A673 (cell line): ENCODE results near the gene SLC2A9.

ENCODE experiments used
- EZH2 ChIP-seq: fragments of 200-600 bp; sonication (generic); IDR thresholded peaks from 2 replicates; pipeline ENCODE4 v1.6.1; 2017; ENCODE audit warnings: borderline replicate concordance, low read depth, mild to moderate bottlenecking, mixed read lengths, antibody characterized with exemption, low read length; ENCODE audit not compliant: poor library complexity, severe bottlenecking
- TF ChIP-seq, protein P1 (sequence below): fragments of 300-800, 200-600 bp; sonication (generic); conservative IDR thresholded peaks from 2 replicates; pipeline ENCODE4 v1.5.1; 2017; ENCODE audit warnings: low read depth, mild to moderate bottlenecking, antibody characterized with exemption, low read length, moderate library complexity, mixed read lengths

- TF ChIP-seq, protein P1, sequence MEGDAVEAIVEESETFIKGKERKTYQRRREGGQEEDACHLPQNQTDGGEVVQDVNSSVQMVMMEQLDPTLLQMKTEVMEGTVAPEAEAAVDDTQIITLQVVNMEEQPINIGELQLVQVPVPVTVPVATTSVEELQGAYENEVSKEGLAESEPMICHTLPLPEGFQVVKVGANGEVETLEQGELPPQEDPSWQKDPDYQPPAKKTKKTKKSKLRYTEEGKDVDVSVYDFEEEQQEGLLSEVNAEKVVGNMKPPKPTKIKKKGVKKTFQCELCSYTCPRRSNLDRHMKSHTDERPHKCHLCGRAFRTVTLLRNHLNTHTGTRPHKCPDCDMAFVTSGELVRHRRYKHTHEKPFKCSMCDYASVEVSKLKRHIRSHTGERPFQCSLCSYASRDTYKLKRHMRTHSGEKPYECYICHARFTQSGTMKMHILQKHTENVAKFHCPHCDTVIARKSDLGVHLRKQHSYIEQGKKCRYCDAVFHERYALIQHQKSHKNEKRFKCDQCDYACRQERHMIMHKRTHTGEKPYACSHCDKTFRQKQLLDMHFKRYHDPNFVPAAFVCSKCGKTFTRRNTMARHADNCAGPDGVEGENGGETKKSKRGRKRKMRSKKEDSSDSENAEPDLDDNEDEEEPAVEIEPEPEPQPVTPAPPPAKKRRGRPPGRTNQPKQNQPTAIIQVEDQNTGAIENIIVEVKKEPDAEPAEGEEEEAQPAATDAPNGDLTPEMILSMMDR = no peak
- no peak for TF ChIP-seq EZH2
Observed at GRCh38 chr4:10057023-10057395, 35.7 kb upstream of the SLC2A9 start.
